ENCODE measurements around the gene OR6C74. TPM values are rescaled to one million over a fixed set of nuclear protein-coding genes. Genes with fewer than 3 reads are reported as not detected.

The OR6C74 gene
- total RNA-seq, 4 donors from 2014 or later: not detected

GRCh38 chr12:55250944-55251343 lies 6.5 kb downstream of the OR6C74 start:
- DNase-seq: no peak
- no peak overlapping the region for H3K27ac ChIP-seq
- H3K27me3 ChIP-seq: no peaks in the 10 kb centered on the region
- H3K36me3 ChIP-seq: no peaks in the 10 kb centered on the region
- 30 to 44% methylated on average over 3 of the region's 3 CpGs for WGBS, 2 donors
- H3K4me1 ChIP-seq: no peaks in the 10 kb centered on the region
- intact Hi-C loops (cut with DNase I): no loop called here
- no peaks in the 10 kb centered on the region for H3K9me3 ChIP-seq
- TF ChIP-seq CTCF (IDR thresholded peaks at IDR 0.05): no peak
- no peak for TF ChIP-seq POLR2A (IDR thresholded peaks at IDR 0.05)
- no peak overlapping the region for H3K4me3 ChIP-seq

GRCh38 chr12:55253281-55253680 lies 8.9 kb downstream of the OR6C74 start:
- TF ChIP-seq CTCF (IDR thresholded peaks at IDR 0.05): no peak
- TF ChIP-seq POLR2A (IDR thresholded peaks at IDR 0.05): no peak
- H3K4me1 ChIP-seq: no peaks in the 10 kb centered on the region
- no peaks in the 10 kb centered on the region for H3K36me3 ChIP-seq
- H3K4me3 ChIP-seq: no peak overlapping the region
- no peaks in the 10 kb centered on the region for H3K9me3 ChIP-seq
- H3K27ac ChIP-seq: no peak overlapping the region
- no peaks in the 10 kb centered on the region for H3K27me3 ChIP-seq
- intact Hi-C loops (cut with DNase I): no loop called here
- no peak for DNase-seq

- Histone ChIP-seq H3K36me3 (no peaks in the 10 kb centered on the region), H3K9me3 (no peaks in the 10 kb centered on the region), H3K27ac (no peak overlapping the region), H3K4me3 (no peak overlapping the region), H3K4me1 (no peaks in the 10 kb centered on the region), H3K27me3 (no peaks in the 10 kb centered on the region)
- TF ChIP-seq POLR2A (IDR thresholded peaks at IDR 0.05): no peak
- no peak for TF ChIP-seq CTCF (IDR thresholded peaks at IDR 0.05)
- WGBS, 2 donors: 86 to 89% methylated on average over 3 to 4 of the region's 4 CpGs
- no peak for DNase-seq
- intact Hi-C loops (cut with DNase I): no loop called here
Measured at GRCh38 chr12:55256831-55257230, 12.4 kb downstream of the OR6C74 start.

GRCh38 chr12:55258303-55258702 lies 13.9 kb downstream of the OR6C74 start:
- no peaks in the 10 kb centered on the region for H3K9me3 ChIP-seq
- H3K36me3 ChIP-seq: no peaks in the 10 kb centered on the region
- no peak overlapping the region for H3K27ac ChIP-seq
- no peaks in the 10 kb centered on the region for H3K27me3 ChIP-seq
- no peak overlapping the region for H3K4me3 ChIP-seq
- intact Hi-C loops (cut with DNase I): no loop called here
- no peaks in the 10 kb centered on the region for H3K4me1 ChIP-seq
- no peak for DNase-seq
- WGBS, 2 donors: 51 to 59% methylated on average over 2 of the region's 2 CpGs
- TF ChIP-seq POLR2A (IDR thresholded peaks at IDR 0.05): no peak
- TF ChIP-seq CTCF (IDR thresholded peaks at IDR 0.05): no peak

GRCh38 chr12:55280991-55281390 lies 36.6 kb downstream of the OR6C74 start:
- WGBS, 2 donors: 31 to 40% methylated on average over 2 of the region's 2 CpGs
- no peaks in the 10 kb centered on the region for H3K36me3 ChIP-seq
- TF ChIP-seq POLR2A (IDR thresholded peaks at IDR 0.05) (no peak), CTCF (IDR thresholded peaks at IDR 0.05) (no peak)
- DNase-seq: no peak
- H3K27ac ChIP-seq: no peak overlapping the region
- H3K27me3 ChIP-seq: no peaks in the 10 kb centered on the region
- H3K4me3 ChIP-seq: no peak overlapping the region
- H3K9me3 ChIP-seq: no peaks in the 10 kb centered on the region
- no peaks in the 10 kb centered on the region for H3K4me1 ChIP-seq
- intact Hi-C loops (cut with DNase I): no loop called here

Data from esophagus squamous epithelium (tissue), 5 donors.